HTERT RPE-1 (cell line): ENCODE data around the gene GDF11.

Experiments used
- in situ Hi-C: fragments of 300-500 bp; cut with MboI; formaldehyde crosslinking; loops from 4 replicates; pipeline ENCODE4 v1.14.3; 2020; ENCODE audit warnings: low sequenced_read_pairs

The GDF11 gene

GRCh38 chr12:55721601-55722213, 21.2 kb upstream of the GDF11 start:
- in situ Hi-C loops: no loop called here

- in situ Hi-C loops: no loop called here
Observed at GRCh38 chr12:55722948-55723347, 20.0 kb upstream of the GDF11 start.

- in situ Hi-C loops: no loop called here
Observed at GRCh38 chr12:55723516-55724225, 19.3 kb upstream of the GDF11 start.

GRCh38 chr12:55724226-55724939, 18.5 kb upstream of the GDF11 start:
- in situ Hi-C loops: no loop called here

- in situ Hi-C loops: no loop called here
Observed at GRCh38 chr12:55724940-55725309, 18.0 kb upstream of the GDF11 start.

GRCh38 chr12:55725556-55725955, 17.4 kb upstream of the GDF11 start:
- in situ Hi-C loops: no loop called here

GRCh38 chr12:55726971-55727370, 16.0 kb upstream of the GDF11 start:
- in situ Hi-C loops: no loop called here

- in situ Hi-C loops: no loop called here
Observed at GRCh38 chr12:55727643-55728185, 15.2 kb upstream of the GDF11 start.

- in situ Hi-C loops: no loop called here
Observed at GRCh38 chr12:55728186-55728938, 14.6 kb upstream of the GDF11 start.

- in situ Hi-C loops: no loop called here
Observed at GRCh38 chr12:55728939-55729818, 13.7 kb upstream of the GDF11 start, which contains the start of gene CD63. Gene CD63 (minus strand): TSS chr12:55729009. CDS start chr12:55728341, 668 bp downstream.

- in situ Hi-C loops: no loop called here
Observed at GRCh38 chr12:55729819-55730818, 12.8 kb upstream of the GDF11 start.

- in situ Hi-C loops: no loop called here
Observed at GRCh38 chr12:55732288-55732687, 10.6 kb upstream of the GDF11 start.

- in situ Hi-C loops: no loop called here
Observed at GRCh38 chr12:55733021-55733555, 9.8 kb upstream of the GDF11 start.

- in situ Hi-C loops: no loop called here
Observed at GRCh38 chr12:55733858-55734257, 9.1 kb upstream of the GDF11 start.

GRCh38 chr12:55734595-55734994, 8.3 kb upstream of the GDF11 start:
- in situ Hi-C loops: no loop called here

GRCh38 chr12:55736076-55736475, 6.8 kb upstream of the GDF11 start:
- in situ Hi-C loops: no loop called here

- in situ Hi-C loops: no loop called here
Observed at GRCh38 chr12:55736780-55737580, 5.9 kb upstream of the GDF11 start.
